Stimulated activated CD4-positive, alpha-beta T cell treated with anti-CD3 and anti-CD28 coated beads, Interleukin-4, amount 100 ng/mL, for 24 hours (primary cell): ENCODE measurements around the gene ST8SIA5.

ENCODE experiments used
- DNase-seq: peaks from one replicate; pipeline ENCODE4 v3.0.0-alpha.2; 2020

Gene ST8SIA5

GRCh38 chr18:46738491-46738890 is 18.4 kb downstream of the ST8SIA5 start:
- DNase-seq = no peak

DNA sequence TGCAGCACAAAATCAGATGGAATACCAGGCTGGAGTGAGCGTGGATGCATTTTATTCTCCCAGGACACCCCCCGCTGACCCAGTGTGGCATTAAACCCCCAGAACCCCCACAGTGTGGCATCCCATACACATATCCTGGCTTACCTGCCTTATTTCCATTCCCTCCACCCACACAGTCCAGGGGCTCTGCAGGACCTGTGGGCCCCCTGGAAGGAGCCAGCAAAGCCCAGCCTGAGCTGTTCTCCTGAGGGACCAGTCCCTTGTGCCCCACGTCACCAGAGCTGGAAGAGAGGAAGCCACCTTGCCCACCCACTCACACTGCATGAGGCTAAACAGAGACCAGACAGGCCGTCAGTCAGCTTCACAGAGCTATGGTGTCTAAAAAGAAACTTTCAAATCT is 20.1 kb downstream of the ST8SIA5 start:
- DNase-seq = no peak

DNA sequence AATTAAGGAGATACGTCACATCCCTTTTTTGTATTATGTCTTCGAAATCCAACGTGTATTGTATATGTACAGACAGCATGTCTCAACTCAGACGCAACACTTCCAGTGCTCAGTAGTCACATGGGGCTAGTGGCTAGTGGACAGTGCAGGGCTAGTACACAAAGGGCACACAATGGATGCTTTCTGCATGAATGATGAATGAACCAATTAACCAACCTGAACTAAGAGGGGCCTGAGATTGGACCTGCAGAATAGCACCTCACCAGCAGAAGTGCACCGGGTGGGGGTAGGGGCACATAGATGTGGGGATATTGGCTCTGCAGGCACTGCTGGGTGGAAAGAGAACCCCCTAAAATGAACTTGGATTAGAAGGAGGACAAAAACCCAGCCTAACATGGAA is 20.7 kb downstream of the ST8SIA5 start:
- no peak for DNase-seq

DNA sequence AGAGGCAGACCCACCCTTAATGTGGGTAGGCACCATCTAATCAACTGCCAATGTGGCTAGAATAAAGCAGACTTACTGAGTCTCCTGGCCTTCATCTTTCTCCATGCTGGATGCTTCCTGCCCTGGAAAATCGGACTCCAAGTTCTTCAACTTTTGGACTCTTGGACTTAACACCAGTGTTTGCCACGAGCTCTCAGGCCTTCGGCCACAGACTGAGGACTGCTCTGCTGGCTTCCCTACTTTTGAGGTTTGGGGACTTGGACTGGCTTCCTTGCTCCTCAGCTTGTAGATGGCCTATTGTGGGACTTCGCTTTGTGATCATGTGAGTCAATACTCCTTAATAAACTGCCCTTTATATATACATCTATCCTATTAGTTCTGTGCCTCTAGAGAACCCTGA is 21.9 kb downstream of the ST8SIA5 start:
- DNase-seq = no peak

GRCh38 chr18:46733872-46734271 is 23.0 kb downstream of the ST8SIA5 start:
- no peak for DNase-seq

- no peak for DNase-seq
These were observed 24.1 kb downstream of the ST8SIA5 start for GRCh38 chr18:46732801-46733200.

DNA sequence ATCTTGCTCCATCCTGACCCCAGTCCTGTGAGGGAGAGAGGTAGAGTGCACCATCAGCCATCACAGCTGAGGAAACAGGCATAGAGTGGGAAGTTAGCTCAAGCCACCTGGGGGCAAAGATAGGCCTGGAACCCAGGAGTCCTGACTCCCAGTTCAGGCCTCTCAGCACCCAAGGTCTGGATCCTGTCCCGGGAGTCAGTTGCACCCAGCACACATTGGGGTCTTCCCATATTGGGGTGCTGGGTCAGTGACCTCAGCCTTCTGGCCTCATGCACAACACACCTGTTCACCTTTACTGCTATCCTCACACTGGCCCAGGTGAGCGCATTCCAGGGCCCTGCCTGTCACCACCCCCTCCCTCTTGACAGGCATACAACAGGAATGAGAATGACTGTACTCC is 24.7 kb downstream of the ST8SIA5 start:
- no peak for DNase-seq

DNA sequence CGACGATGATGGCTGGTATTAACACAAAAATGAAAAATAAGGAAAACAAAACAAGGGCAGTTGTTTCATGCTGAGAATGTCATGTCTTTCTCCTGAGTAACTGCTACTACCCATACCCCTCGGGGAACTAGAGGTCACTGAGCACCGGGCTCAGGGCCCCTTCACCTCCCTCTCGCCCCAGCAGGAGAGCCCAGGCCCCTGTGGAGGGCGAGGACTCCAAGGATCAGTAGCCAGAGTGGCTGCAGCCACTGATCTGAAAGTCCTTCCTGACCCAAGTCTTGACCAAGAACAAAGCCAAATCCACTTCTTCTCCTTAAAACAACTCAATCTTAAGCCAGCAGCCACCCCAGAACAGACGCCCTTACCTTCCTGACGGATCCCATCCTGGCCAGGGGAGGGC is 25.5 kb downstream of the ST8SIA5 start:
- no peak for DNase-seq

- no peak for DNase-seq
These were observed 28.5 kb downstream of the ST8SIA5 start for GRCh38 chr18:46728219-46728930.

GRCh38 chr18:46727177-46727576 is 29.7 kb downstream of the ST8SIA5 start:
- no peak for DNase-seq

- no peak for DNase-seq
These were observed 31.5 kb downstream of the ST8SIA5 start for GRCh38 chr18:46725310-46725709.

- no peak for DNase-seq
These were observed 32.9 kb downstream of the ST8SIA5 start for GRCh38 chr18:46723856-46724415.

- no peak for DNase-seq
These were observed 34.8 kb downstream of the ST8SIA5 start for GRCh38 chr18:46722051-46722450.

DNA sequence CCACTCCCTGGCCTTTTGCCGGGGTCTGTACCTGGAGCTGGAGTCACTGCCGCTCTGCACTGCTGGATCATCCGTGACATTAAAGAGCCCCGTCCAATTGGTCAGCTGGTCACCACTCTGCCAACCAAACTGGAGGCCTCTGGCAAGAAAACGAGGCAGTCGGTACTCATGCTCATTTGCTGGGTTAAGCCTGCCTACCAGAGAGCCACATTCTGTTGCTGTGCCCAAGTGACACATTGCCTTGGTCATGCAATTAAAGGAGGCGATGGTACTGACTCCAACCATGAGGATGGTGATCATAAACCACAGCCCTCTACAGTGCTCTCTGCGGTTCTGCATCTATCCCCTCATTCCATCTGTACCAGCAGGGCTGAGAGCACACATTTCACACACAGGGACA is 35.5 kb downstream of the ST8SIA5 start:
- DNase-seq = no peak

- DNase-seq = no peak
These were observed 36.3 kb downstream of the ST8SIA5 start for GRCh38 chr18:46720521-46720920.

DNA sequence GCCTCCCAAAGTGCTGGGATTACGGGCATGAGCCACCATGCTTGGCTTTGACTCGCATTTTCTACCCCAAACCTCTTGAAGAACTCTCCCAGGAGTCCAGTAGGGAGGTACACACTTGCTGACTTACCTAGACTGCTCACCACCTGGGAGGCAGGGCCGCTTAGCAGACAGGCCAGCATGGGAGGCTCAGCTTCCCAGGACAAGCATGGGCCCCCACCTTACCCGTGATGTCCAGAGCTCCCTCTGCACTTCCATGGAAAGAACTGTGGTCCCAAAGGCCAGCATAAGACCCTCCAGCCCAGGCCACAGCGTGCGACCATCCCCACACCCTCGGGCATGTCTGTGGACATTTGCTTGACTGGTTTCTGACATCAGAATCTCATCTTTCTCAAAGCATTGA is 36.8 kb downstream of the ST8SIA5 start:
- no peak for DNase-seq

DNA sequence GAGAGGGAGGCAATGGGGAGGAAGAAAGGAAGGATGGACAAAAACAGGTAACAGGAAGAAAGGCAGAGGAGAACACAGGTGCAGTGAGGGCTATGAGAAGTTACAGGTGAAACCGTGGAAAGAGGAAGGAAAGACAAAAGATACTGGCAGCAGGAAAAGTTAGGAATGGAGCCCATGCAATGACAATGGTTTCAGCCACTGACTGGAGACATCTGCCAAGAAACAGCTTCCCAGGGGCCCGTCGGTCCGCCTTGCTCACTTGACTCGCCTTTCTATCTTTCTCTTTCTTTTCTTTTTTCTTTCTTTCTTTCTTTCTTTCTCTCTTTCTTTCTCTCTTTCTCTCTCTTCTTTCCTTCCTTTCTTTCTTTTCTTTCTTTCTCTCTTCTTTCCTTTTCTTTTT is 37.5 kb downstream of the ST8SIA5 start:
- DNase-seq = no peak

DNA sequence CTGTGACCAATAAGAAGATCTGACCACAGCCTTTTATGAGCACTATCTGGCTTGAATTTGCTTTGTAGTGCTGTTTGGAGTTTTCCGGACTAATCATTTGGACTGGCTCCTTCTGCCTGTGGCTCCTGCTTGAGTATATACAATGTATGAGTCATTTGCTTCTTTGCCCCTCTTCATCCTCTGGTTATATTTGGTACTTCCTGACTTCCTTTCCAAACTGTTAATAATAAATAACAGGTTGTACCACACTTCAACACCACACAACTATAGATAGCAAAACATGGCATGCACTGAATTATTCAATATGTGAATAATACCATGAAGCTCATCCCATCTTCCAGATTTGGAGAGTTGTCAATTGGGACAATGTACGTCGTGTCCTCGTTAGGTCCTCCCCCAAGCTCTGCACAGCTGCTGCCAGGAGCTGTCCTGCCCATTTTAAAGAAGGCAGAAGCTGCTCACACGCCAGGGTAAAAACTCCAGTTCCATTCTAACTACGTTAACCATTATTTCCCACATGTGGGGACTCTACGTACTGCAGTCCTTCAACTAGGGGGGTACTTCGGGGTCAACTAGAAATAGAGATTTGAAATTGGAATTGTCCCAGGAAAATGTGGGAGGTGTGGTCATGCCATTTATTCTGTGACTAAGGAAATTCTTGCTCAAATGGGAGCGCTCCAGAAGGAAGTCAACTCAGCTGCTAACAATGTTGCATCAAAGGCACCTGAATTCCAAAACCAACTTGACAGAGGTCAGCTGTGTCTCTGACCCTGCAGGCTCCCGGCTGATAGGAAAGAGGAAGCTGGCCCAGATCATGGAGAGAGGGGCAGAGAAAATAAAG is 38.1 kb downstream of the ST8SIA5 start:
- no peak for DNase-seq

DNA sequence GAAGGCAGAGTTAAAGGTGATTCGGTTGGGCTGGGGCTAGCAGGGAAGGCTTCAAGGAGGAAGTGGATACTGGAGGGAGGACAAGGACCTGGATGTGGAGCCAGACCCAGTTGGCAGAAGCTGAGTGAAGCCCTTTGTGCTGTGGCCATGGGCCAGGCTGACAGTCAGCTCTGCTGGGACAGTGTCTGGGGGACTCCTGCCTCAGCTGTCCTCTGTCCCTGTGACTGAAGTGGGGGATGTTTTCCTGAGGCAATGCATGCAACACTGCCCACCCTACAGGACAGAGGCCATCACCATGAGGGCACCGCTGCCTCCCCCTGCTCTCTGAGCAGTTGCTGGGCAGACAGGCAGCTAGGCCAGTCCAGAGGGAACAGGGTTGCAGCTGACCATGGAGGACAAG is 40.0 kb downstream of the ST8SIA5 start:
- DNase-seq = no peak

- DNase-seq = no peak
These were observed 40.5 kb downstream of the ST8SIA5 start for GRCh38 chr18:46716336-46716735.

- DNase-seq = no peak
These were observed 41.8 kb downstream of the ST8SIA5 start for GRCh38 chr18:46715062-46715461.

- no peak for DNase-seq
These were observed 44.4 kb downstream of the ST8SIA5 start for GRCh38 chr18:46712406-46712805.

- DNase-seq = no peak
These were observed 45.4 kb downstream of the ST8SIA5 start for GRCh38 chr18:46711444-46711863.

DNA sequence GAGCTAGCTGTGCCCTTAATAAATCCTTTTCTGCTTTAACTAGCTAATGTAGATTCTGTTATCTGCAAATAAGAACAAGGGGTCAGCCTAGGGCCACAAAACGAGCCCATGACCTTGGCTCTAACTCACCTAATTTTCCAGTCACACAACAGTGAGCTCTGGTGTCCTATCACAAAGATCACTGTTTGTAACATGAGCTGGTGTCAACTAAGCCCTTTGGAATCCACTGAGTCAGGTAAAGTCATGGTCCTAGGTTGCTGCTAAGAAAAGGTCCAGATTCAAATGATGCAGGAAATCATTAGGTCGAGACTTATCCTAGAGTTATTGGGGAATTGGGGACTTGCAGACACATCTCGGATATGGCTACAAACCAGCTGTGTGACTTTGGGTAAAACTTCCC is 49.9 kb downstream of the ST8SIA5 start:
- DNase-seq = no peak
